Right lobe of liver (tissue), 4 donors: Measurements from ENCODE around the gene IFI44L.

Source experiments
- CTCF ChIP-seq, 4 donors: fragments of 200-600 bp in 3 of 4; fragments of 450-650 bp in 1 of 4; IDR thresholded peaks; one replicate each; pipeline versions ENCODE4 v1.5.1 to v1.8.0; 2016 to 2022; ENCODE audit warnings: antibody characterized with exemption in 4 of 4, mild to moderate bottlenecking in 2 of 4
- POLR2A ChIP-seq: fragments of 450-650 bp; IDR thresholded peaks from one replicate; pipeline ENCODE4 v1.6.1; 2017; ENCODE audit warnings: antibody characterized with exemption, mild to moderate bottlenecking
- donor health status: DM: no; HTN: no; CAD: no.
- donor health status: DM: no; HTN: no; CAD: no.
- donor health status: DM: no; HTN: yes; CAD: no.

- TF ChIP-seq CTCF (IDR thresholded peaks at IDR 0.05) (no peak), POLR2A (no peak)
Observed at GRCh38 chr1:78619032-78619431, 1.2 kb upstream of the IFI44L start.
